Fibroblast of mammary gland (primary cell): ENCODE data around the gene LACRT.
"Not testable (repeated sequence)": the region's sequence is repeated elsewhere in the genome, so short reads cannot be mapped to it uniquely, and the experiment has no call there.

ENCODE experiments used
- DNase-seq: peaks from one replicate; pipeline ENCODE4 v3.0.0-alpha.2; 2010; ENCODE audit warnings: low read depth
- H3K4me3 ChIP-seq: 2 replicates; pipeline ENCODE4 v1.5.1; 2011; ENCODE audit warnings: low read depth, mild to moderate bottlenecking, low read length, moderate library complexity; ENCODE audit not compliant: control insufficient read depth
- CTCF ChIP-seq: conservative IDR thresholded peaks from 2 replicates; pipeline ENCODE4 v1.5.1; 2011; ENCODE audit warnings: low read depth, low read length, inconsistent platforms; ENCODE audit not compliant: control insufficient read depth, insufficient read depth

LACRT gene

GRCh38 chr12:54641089-54641488 is 6.4 kb upstream of the LACRT start:
- no peak overlapping the region for H3K4me3 ChIP-seq
- no peak for DNase-seq
- no peak for TF ChIP-seq CTCF

- H3K4me3 ChIP-seq, DNase-seq: not testable (repeated sequence)
These were observed 4.4 kb upstream of the LACRT start for GRCh38 chr12:54639112-54639511.

DNA sequence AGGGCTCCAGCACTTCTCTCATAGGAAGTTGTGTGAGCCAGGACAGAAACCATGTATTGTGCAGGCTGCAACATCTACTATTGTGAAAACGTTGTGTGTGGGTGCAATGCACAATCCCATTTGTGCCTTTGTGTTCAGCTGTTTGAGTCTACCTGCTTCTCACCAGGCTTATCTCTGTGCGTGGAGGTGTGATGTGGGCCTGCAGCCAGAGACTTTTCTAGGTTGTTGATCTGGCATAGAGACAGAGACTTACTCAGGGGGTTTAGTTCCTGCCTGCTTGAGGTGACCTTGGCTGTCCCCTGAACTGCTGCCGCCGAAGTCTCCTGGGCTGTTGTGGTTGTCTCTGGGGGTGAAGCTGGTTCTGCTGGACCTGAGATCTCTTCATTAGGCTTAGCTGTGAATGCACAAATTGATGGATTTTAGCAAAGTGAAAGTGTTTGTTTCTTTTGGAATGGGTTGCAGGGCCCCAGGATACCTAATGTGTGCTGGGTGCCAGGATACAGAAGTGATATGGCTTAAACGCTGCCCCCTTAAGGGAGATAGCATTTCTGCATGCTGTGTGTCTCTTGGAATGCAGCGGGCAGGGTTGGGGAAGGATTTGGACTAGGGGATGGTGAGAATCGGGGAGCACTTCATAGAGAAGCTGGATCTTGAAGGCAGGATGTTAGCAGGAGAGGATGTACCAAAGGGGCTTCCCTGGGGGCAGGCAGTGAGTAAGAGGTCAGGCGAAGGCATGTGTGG is 2.5 kb downstream of the LACRT start:
- no peak for TF ChIP-seq CTCF
- DNase-seq, result no peak
- H3K4me3 ChIP-seq, result no peak overlapping the region

DNA sequence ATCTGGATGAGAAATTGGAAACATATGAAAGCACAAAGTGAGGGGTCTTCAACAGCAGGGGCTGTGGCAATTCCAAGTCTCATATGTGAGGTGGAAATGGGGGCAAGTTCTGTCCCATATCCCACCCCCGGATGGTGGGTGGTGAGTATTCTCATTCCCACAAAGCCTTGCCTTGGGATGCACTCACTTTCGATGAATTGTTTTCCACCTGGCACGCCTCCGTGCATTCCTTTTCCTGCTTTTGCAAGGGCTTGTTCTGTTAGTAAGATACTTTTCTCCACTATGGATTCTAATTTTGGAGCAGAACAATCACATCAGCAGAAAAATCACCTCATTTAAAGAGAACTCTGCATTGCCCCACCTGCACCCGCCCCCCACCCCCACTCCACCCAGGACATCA is 3.1 kb downstream of the LACRT start:
- DNase-seq, result no peak
- TF ChIP-seq CTCF, result no peak
- H3K4me3 ChIP-seq, result no peak overlapping the region

DNA sequence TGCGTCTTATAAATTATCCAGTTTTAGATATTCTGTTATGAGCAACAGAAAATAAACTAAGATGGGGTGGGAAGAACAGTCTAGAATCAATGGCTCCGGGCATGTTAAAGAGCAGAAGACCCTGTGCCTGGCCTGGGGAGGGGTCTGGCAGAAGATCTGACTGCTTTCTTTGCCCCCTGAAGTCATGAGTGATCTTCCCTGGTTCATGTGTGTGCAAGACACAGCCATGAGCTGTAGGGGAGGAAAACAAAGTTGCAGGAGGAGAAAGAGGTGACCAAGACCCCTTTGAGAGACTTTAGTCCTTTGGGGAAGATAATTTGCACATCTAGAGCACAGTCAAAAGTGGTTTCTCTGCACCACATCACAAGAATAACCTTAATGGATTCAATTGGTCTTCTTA is 4.8 kb downstream of the LACRT start:
- DNase-seq, result no peak
- no peak for TF ChIP-seq CTCF
- H3K4me3 ChIP-seq, result no peak overlapping the region

GRCh38 chr12:54628186-54628846 is 6.4 kb downstream of the LACRT start:
- no peak for TF ChIP-seq CTCF
- no peak for DNase-seq
- no peak overlapping the region for H3K4me3 ChIP-seq

DNA sequence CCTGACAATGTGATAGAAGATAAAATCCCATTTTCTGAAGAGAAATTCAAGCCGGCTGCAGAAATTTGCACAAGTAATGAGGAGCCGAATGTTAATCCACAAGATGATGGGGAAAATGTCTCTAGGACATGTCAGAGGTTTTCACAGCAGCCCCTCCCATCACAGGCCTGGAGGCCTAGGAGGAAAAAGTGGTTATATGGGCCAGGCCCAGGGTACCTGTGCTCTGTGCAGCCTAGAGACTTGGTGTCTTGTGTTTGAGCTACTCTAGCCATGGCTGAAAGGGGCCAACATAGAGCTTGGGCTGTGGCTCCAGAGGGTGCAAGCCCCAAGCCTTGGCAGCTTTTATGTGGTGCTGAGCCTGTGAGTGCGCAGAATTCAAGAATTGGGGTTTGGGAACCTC is 7.4 kb downstream of the LACRT start:
- no peak overlapping the region for H3K4me3 ChIP-seq
- no peak for TF ChIP-seq CTCF
- no peak for DNase-seq
